ENCODE results near the gene TMEM266. TPM values are rescaled to one million over a fixed set of nuclear protein-coding genes. Genes with fewer than 3 reads are reported as not detected.
"Not testable (repeated sequence)": the region's sequence is repeated elsewhere in the genome, so short reads cannot be mapped to it uniquely, and the experiment has no call there.

The TMEM266 gene
- polyA plus RNA-seq (2013, experiment 1 of 2): 1.8 TPM
- 2.3 TPM for polyA plus RNA-seq (2013, experiment 2 of 2)

DNA sequence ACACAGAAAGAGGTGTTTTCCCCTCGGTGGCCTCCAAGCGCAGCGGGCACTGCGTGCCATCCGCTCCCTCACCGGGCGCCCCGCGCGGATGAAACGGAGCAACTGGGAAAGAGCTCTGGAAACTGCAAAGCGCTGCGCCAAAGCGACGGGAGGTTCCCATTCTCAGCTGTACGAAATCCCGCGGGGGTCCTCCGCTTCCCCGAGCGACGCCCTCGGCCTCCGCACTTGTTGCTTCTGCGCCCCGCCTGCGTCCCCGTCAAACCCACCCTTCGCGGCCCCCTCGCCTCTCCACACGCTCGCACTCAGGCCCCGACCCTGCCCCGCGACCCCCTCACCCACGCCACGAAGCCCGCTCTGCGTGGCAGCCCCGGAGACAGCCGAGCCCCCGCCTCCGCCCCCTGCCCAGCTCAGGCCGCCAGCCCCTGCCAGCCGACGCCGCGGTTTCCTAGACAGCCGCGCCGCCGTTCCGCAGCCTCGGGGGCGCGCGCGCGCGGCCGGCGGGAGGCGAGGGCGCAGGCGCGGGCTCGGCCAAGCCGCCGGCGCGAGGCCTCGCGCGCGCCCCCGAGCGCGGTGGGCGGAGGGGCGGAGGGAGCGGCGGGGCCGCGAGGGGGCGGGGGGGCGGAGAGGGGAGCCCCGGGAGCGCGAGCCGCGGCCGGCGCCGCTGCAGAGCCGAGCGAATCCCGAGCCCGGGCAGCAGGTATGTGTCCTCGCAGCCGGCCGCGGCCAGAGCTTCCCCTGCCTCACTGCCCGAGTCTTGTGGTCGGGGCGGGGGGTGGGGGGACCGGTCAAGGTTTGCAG, at the start of gene TMEM266:
Gene TMEM266 (plus strand): TSS at position 666 of the 798 bp plus-strand sequence. CDS start 74,279 bp downstream, outside the sequence.
- peak within 1 kb of the TSS; percentile 53; the same call in 1 of the 2 replicates for H3K9ac ChIP-seq (ENCODE audit: low read depth, low read length)

DNA sequence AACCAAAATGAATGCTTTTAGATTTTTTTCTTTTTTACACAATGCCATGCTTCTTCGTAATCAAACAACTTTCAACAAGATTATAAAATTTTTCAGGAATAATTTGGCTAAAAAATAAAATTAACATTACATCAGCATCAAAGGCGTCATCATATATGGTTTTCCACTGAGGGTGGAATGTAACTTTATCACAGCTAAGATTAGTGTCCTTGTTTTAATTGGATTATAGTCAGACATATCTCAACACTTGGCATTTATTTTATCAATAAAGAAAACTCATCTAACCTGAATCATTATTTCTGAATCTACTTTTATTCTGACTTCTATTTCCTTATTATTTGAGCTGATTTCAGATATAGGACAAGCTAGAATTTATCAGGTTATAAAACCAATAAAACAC, 49.2 kb upstream of the TMEM266 start:
- WGBS: 86% methylated on average over 1 of the region's 2 CpGs
- no peaks in the 10 kb centered on the region for H3K9me3 ChIP-seq (ENCODE audit: insufficient read depth, low read depth, low read length)
- no peaks in the 10 kb centered on the region for H3K4me1 ChIP-seq (ENCODE audit: insufficient read depth, low read length)
- no peak overlapping the region for H3K9ac ChIP-seq (ENCODE audit: low read depth, low read length)
- H3K4me3 ChIP-seq (ENCODE audit: low read length): no peak overlapping the region
- no peak overlapping the region for H3K27ac ChIP-seq (ENCODE audit: low read depth, low read length)
- no peaks in the 10 kb centered on the region for H3K27me3 ChIP-seq (ENCODE audit: insufficient read depth, low read length)
- H3K36me3 ChIP-seq (ENCODE audit: insufficient read depth, low read length): no peaks in the 10 kb centered on the region

More for the DNA sequence above, at the start of gene TMEM266:
- no peak within 1 kb of the TSS for H3K27ac ChIP-seq (ENCODE audit: low read depth, low read length)
- H3K36me3 ChIP-seq (ENCODE audit: insufficient read depth, low read length): no peaks in the 10 kb centered on the region
- H3K9me3 ChIP-seq (ENCODE audit: insufficient read depth, low read depth, low read length): no peaks in the 10 kb centered on the region
- peak within 1 kb of the TSS; percentile 78 for H3K4me3 ChIP-seq (ENCODE audit: low read length)
- H3K27me3 ChIP-seq (ENCODE audit: insufficient read depth, low read length): peaks cover 46% of the 10 kb centered on the region
- under 1% methylated on average over 104 of the region's 107 CpGs for WGBS
- H3K4me1 ChIP-seq (ENCODE audit: insufficient read depth, low read length): peaks cover 20% of the 10 kb centered on the region; the same call in 1 of the 2 replicates

DNA sequence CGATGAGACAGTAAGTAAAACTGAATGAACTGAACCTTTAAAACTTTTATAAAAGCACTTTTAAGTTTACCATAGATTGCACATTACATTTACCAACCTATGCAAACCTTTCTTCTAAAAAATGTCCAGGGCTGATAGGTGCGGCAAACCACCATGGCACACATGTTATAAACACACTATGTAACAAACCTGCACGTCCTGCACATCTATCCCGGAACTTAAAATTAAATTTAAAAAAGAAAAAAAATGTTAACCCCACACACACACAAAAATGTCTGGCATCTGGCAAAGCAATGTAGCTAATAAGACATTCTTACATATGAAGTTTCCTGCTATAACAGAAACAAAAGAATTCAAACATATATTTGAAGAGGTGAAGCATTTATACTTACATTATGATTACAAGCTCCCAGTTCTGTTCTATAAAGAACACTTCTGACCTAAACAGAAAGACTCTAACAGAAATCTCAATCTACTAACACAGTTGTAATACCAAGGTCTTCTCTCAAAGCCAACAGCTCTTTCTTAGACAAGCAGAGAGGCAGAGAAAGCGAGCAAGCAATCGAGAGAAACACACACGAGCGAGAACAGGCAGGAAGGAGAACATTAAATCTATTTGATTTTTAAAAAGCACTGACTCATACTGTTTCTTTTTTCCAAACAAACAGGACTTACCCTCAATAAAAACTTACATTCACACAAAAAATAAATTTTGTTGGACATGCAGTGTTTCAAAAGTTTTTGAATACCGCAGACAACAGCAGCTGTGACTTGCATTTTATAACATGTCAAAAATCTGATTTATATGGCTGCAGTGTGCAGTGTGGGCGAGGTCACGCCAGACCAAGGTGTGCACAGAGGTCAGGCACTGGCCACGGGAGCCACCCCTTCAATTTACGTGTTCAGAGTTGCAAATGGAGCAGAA, 47.9 kb upstream of the TMEM266 start, which contains the start of gene NRG4:
Gene NRG4 (minus strand): TSS at position 798 of the 925 bp plus-strand sequence. CDS start 1,194 bp downstream, outside the sequence.
- H3K4me3 ChIP-seq (ENCODE audit: low read length): no peak within 1 kb of the TSS
- H3K9me3 ChIP-seq (ENCODE audit: insufficient read depth, low read depth, low read length): no peaks in the 10 kb centered on the region
- no peaks in the 10 kb centered on the region for H3K36me3 ChIP-seq (ENCODE audit: insufficient read depth, low read length)
- H3K27ac ChIP-seq (ENCODE audit: low read depth, low read length): no peak within 1 kb of the TSS
- H3K9ac ChIP-seq (ENCODE audit: low read depth, low read length): 0 out of 2 replicates have a peak within 1 kb of the TSS, but pooled peaks have one; percentile 14
- WGBS: 90% methylated on average over 13 of the region's 13 CpGs
- H3K27me3 ChIP-seq (ENCODE audit: insufficient read depth, low read length): no peaks in the 10 kb centered on the region
- H3K4me1 ChIP-seq (ENCODE audit: insufficient read depth, low read length): no peaks in the 10 kb centered on the region

DNA sequence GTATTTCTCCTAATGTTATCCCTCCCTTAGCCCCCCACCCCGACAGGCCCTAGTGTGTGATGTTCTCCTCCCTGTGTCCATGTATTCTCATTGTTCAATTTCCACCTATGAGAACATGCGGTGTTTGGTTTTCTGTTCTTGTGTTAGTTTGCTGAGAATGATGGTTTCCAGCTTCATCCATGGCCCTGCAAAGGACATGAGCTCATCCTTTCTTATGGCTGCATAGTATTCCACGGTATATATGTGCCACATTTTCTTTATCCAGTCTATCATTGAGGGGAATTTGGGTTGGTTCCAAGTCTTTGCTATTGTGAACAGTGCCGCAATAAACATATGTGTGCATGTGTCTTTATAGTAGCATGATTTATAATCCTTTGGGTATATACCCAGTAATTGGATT, 46.3 kb upstream of the TMEM266 start:
- H3K36me3 ChIP-seq (ENCODE audit: insufficient read depth, low read length); H3K9me3 ChIP-seq (ENCODE audit: insufficient read depth, low read depth, low read length); H3K27me3 ChIP-seq (ENCODE audit: insufficient read depth, low read length); H3K9ac ChIP-seq (ENCODE audit: low read depth, low read length); H3K4me3 ChIP-seq (ENCODE audit: low read length); H3K4me1 ChIP-seq (ENCODE audit: insufficient read depth, low read length); H3K27ac ChIP-seq (ENCODE audit: low read depth, low read length): not testable (repeated sequence)
- WGBS: 95% methylated on average over 4 of the region's 4 CpGs

- Histone ChIP-seq H3K36me3 (ENCODE audit: insufficient read depth, low read length) (no peaks in the 10 kb centered on the region), H3K4me3 (ENCODE audit: low read length) (no peak overlapping the region), H3K27ac (ENCODE audit: low read depth, low read length) (no peak overlapping the region), H3K9ac (ENCODE audit: low read depth, low read length) (no peak overlapping the region), H3K4me1 (ENCODE audit: insufficient read depth, low read length) (no peaks in the 10 kb centered on the region), H3K9me3 (ENCODE audit: insufficient read depth, low read depth, low read length) (peaks cover 14% of the 10 kb centered on the region; the same call in 1 of the 2 replicates), H3K27me3 (ENCODE audit: insufficient read depth, low read length) (no peaks in the 10 kb centered on the region)
- 93% methylated on average over 4 of the region's 4 CpGs for WGBS
Measured at GRCh38 chr15:76024021-76024768, 35.6 kb upstream of the TMEM266 start.

DNA sequence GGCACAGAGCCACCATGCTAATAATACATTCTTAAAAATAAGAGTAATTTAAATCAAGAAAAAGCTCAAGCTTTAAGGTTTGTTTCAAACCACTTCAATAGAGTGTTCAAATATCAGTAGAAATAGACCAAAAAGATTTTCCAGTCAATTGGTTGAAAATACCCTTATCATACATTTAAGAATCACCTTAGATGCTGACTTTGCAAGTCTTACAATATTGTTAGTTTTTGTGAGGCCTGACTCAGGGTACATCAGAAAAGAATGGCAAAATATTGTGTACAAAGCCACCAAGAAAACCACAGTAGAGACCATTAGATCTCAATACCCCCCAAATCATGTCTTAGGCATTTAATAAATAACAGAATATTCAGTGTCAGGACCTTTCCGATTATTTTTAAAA, 27.7 kb upstream of the TMEM266 start:
- Histone ChIP-seq H3K36me3 (ENCODE audit: insufficient read depth, low read length) (no peaks in the 10 kb centered on the region), H3K27me3 (ENCODE audit: insufficient read depth, low read length) (no peaks in the 10 kb centered on the region)
- WGBS: no CpG with 5 or more reads among the region's 1 CpG

DNA sequence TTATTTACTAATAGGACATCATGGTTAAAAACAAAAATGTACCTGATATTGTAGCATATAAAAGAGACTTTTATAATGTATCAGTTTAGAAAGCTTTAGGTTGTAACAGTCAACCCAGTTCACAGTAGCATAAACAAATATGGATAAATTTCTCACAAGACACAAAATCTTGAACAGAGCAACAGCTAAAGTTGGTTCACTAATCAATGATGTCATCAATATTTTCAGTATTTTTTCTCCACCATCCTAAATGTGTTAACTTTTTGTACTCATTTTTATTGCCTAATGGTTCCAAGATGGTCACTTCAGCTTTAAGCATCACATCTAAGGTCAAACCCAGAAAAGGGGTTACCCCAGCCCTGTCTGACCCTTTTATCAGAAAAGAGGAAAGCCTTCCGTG, 26.3 kb upstream of the TMEM266 start:
- WGBS: 78% methylated on average over 1 of the region's 1 CpG
- Histone ChIP-seq H3K4me1 (ENCODE audit: insufficient read depth, low read length) (peaks cover 15% of the 10 kb centered on the region; the same call in 1 of the 2 replicates), H3K27ac (ENCODE audit: low read depth, low read length) (no peak overlapping the region), H3K36me3 (ENCODE audit: insufficient read depth, low read length) (no peaks in the 10 kb centered on the region), H3K27me3 (ENCODE audit: insufficient read depth, low read length) (no peaks in the 10 kb centered on the region), H3K9ac (ENCODE audit: low read depth, low read length) (no peak overlapping the region), H3K4me3 (ENCODE audit: low read length) (no peak overlapping the region), H3K9me3 (ENCODE audit: insufficient read depth, low read depth, low read length) (no peaks in the 10 kb centered on the region)

More for the DNA sequence above, 27.7 kb upstream of the TMEM266 start:
- peaks cover 15% of the 10 kb centered on the region; the same call in 1 of the 2 replicates for H3K4me1 ChIP-seq (ENCODE audit: insufficient read depth, low read length)
- no peaks in the 10 kb centered on the region for H3K9me3 ChIP-seq (ENCODE audit: insufficient read depth, low read depth, low read length)
- no peak overlapping the region for H3K27ac ChIP-seq (ENCODE audit: low read depth, low read length)
- no peak overlapping the region for H3K4me3 ChIP-seq (ENCODE audit: low read length)
- no peak overlapping the region for H3K9ac ChIP-seq (ENCODE audit: low read depth, low read length)

- no peaks in the 10 kb centered on the region for H3K27me3 ChIP-seq (ENCODE audit: insufficient read depth, low read length)
- 94% methylated on average over 2 of the region's 2 CpGs for WGBS
- H3K4me1 ChIP-seq (ENCODE audit: insufficient read depth, low read length): peaks cover 15% of the 10 kb centered on the region; the same call in 1 of the 2 replicates
- H3K36me3 ChIP-seq (ENCODE audit: insufficient read depth, low read length): no peaks in the 10 kb centered on the region
- no peak overlapping the region for H3K27ac ChIP-seq (ENCODE audit: low read depth, low read length)
- H3K9me3 ChIP-seq (ENCODE audit: insufficient read depth, low read depth, low read length): no peaks in the 10 kb centered on the region
- no peak overlapping the region for H3K9ac ChIP-seq (ENCODE audit: low read depth, low read length)
- H3K4me3 ChIP-seq (ENCODE audit: low read length): no peak overlapping the region
Measured at GRCh38 chr15:76034111-76034510, 25.7 kb upstream of the TMEM266 start.

GRCh38 chr15:76035593-76035992, 24.2 kb upstream of the TMEM266 start:
- H3K36me3 ChIP-seq (ENCODE audit: insufficient read depth, low read length): no peaks in the 10 kb centered on the region
- H3K27me3 ChIP-seq (ENCODE audit: insufficient read depth, low read length): no peaks in the 10 kb centered on the region
- 31% methylated on average over 3 of the region's 3 CpGs for WGBS
- no peak overlapping the region for H3K9ac ChIP-seq (ENCODE audit: low read depth, low read length)
- H3K27ac ChIP-seq (ENCODE audit: low read depth, low read length): peak overlapping the region; percentile 27; the same call in 1 of the 2 replicates
- H3K4me1 ChIP-seq (ENCODE audit: insufficient read depth, low read length): peaks cover 15% of the 10 kb centered on the region; the same call in 1 of the 2 replicates
- H3K4me3 ChIP-seq (ENCODE audit: low read length): no peak overlapping the region
- H3K9me3 ChIP-seq (ENCODE audit: insufficient read depth, low read depth, low read length): no peaks in the 10 kb centered on the region

GRCh38 chr15:76038512-76038911, 21.3 kb upstream of the TMEM266 start:
- no peak overlapping the region for H3K4me3 ChIP-seq (ENCODE audit: low read length)
- H3K36me3 ChIP-seq (ENCODE audit: insufficient read depth, low read length): no peaks in the 10 kb centered on the region
- no peaks in the 10 kb centered on the region for H3K27me3 ChIP-seq (ENCODE audit: insufficient read depth, low read length)
- peaks cover 15% of the 10 kb centered on the region; the same call in 1 of the 2 replicates for H3K4me1 ChIP-seq (ENCODE audit: insufficient read depth, low read length)
- no peak overlapping the region for H3K27ac ChIP-seq (ENCODE audit: low read depth, low read length)
- no peak overlapping the region for H3K9ac ChIP-seq (ENCODE audit: low read depth, low read length)
- 93% methylated on average over 1 of the region's 1 CpG for WGBS
- no peaks in the 10 kb centered on the region for H3K9me3 ChIP-seq (ENCODE audit: insufficient read depth, low read depth, low read length)
